DOHH2 (cell line): ENCODE measurements around the gene UGT1A3.

Experiments used
- CTCF ChIP-seq: fragments of 200-600 bp; sonication (generic); IDR thresholded peaks from one replicate; pipeline ENCODE4 v1.5.1; 2014; ENCODE audit warnings: antibody characterized with exemption, mild to moderate bottlenecking, low read depth, low read length; ENCODE audit not compliant: poor library complexity, severe bottlenecking
- EZH2phosphoT487 ChIP-seq: fragments of 200-600 bp; sonication (generic); IDR thresholded peaks from 2 replicates; pipeline ENCODE4 v1.6.1; 2017; ENCODE audit warnings: borderline replicate concordance, mild to moderate bottlenecking, antibody characterized with exemption, low read length, moderate library complexity, mixed read lengths

- TF ChIP-seq CTCF (no peak), EZH2phosphoT487 (no peak)
Observed at GRCh38 chr2:233688341-233688740, 40.5 kb upstream of the UGT1A3 start.
